BJ (cell line): Measurements from ENCODE around the gene UMPS. TPM values are rescaled to one million over a fixed set of nuclear protein-coding genes. Genes with fewer than 3 reads are reported as not detected.

ENCODE experiments used
- CTCF ChIA-PET: fragments of 350-600 bp; formaldehyde crosslinking; extraction: SDS; loops from one replicate; lab custom pipeline; 2021; ENCODE audit warnings: antibody characterized with exemption, inconsistent platforms; lab: Yijun Ruan, JAX
- POLR2A ChIA-PET: fragments of 300-600 bp; sonication (Branson Sonifier 250); formaldehyde crosslinking; extraction: SDS; loops from one replicate; lab custom pipeline; 2021; ENCODE audit warnings: antibody characterized with exemption; lab: Charles Lee
- DNase-seq: peaks from one replicate; pipeline ENCODE4 v3.0.0-alpha.2; 2011; ENCODE audit warnings: low read depth
- H3K27me3 ChIP-seq: 2 replicates; pipeline ENCODE4 v1.6.0; 2011; ENCODE audit warnings: low read length; ENCODE audit not compliant: control insufficient read depth, insufficient read depth
- H3K36me3 ChIP-seq: 2 replicates; pipeline ENCODE4 v1.5.1; 2011; ENCODE audit warnings: low read length; ENCODE audit not compliant: control insufficient read depth, insufficient read depth
- H3K4me3 ChIP-seq: 2 replicates; pipeline ENCODE4 v1.5.1; 2011; ENCODE audit warnings: low read depth, mild to moderate bottlenecking, control low read depth, low read length
- polyA plus RNA-seq: library from polyadenylated mRNA; depleted of rRNA; stranded (reverse); fragments of >200 nt; gene quantifications from 2 replicates; pipeline ENCODE4 v1.2.3, GENCODE V29; 2011
- TF ChIP-seq, protein P1 (sequence below): IDR thresholded peaks from 2 replicates; pipeline ENCODE4 v1.5.1; 2011; ENCODE audit warnings: low read depth, mild to moderate bottlenecking, control low read depth, inconsistent platforms, low read length, moderate library complexity; ENCODE audit not compliant: insufficient read depth

The UMPS gene
- polyA plus RNA-seq, 1 experiment: 23.4 TPM

DNA sequence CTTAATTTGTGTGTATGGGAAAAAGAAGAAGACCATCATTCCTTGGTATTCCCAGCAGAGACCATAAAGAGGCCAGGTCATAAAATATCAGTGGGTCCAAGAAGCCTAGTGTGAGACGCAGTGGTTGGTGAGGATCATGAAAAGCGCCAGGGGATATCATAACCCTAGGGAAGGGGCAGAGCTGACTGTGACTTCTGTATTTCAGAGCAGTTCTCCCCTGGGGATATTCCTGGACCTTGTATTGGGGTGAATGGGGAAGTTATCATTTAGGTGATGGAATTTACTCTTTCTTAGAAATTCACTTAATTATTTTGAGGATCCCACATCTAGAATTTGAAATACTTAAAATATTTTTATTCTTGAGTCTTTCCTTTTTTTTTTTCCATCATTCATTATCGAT lies 34.9 kb upstream of the UMPS start:
- H3K27me3 ChIP-seq: peaks cover 2% of the 10 kb centered on the region
- ChIA-PET POLR2A (no interaction called here), CTCF (interaction anchor here (2.1 to 2.4 kb wide), 2 partner anchors 131 to 135 kb away, joined by 6 read pairs; no protein-coding TSS in a partner anchor)
- H3K36me3 ChIP-seq: no peaks in the 10 kb centered on the region
- H3K4me3 ChIP-seq: no peak overlapping the region
- TF ChIP-seq, protein P1, sequence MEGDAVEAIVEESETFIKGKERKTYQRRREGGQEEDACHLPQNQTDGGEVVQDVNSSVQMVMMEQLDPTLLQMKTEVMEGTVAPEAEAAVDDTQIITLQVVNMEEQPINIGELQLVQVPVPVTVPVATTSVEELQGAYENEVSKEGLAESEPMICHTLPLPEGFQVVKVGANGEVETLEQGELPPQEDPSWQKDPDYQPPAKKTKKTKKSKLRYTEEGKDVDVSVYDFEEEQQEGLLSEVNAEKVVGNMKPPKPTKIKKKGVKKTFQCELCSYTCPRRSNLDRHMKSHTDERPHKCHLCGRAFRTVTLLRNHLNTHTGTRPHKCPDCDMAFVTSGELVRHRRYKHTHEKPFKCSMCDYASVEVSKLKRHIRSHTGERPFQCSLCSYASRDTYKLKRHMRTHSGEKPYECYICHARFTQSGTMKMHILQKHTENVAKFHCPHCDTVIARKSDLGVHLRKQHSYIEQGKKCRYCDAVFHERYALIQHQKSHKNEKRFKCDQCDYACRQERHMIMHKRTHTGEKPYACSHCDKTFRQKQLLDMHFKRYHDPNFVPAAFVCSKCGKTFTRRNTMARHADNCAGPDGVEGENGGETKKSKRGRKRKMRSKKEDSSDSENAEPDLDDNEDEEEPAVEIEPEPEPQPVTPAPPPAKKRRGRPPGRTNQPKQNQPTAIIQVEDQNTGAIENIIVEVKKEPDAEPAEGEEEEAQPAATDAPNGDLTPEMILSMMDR: no peak
- no peak for DNase-seq

DNA sequence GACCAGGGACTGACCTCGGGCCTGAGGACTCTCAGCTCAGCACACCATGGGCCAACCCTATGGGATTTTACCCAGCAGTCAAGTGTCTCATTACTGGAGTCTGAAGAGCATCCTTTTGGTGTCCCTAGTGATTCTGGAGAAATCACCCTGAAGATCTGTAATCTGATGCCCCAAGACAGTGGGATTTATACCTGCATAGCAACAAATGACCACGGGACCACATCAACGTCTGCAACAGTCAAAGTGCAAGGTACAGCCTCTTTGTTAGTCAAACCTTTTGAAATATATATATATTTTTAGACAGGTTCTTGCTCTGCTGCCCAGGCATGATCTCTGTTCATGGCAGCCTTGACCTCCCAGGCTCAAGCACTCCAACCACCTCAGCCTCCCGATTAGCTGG lies 34.2 kb upstream of the UMPS start:
- Histone ChIP-seq H3K4me3 (no peak overlapping the region), H3K36me3 (no peaks in the 10 kb centered on the region), H3K27me3 (peaks cover 2% of the 10 kb centered on the region)
- TF ChIP-seq, protein P1: no peak
- no peak for DNase-seq
- ChIA-PET POLR2A (no interaction called here), CTCF (interaction anchor here (2.4 kb wide), 1 partner anchor 131 kb away, joined by 6 read pairs; no protein-coding TSS in a partner anchor)

DNA sequence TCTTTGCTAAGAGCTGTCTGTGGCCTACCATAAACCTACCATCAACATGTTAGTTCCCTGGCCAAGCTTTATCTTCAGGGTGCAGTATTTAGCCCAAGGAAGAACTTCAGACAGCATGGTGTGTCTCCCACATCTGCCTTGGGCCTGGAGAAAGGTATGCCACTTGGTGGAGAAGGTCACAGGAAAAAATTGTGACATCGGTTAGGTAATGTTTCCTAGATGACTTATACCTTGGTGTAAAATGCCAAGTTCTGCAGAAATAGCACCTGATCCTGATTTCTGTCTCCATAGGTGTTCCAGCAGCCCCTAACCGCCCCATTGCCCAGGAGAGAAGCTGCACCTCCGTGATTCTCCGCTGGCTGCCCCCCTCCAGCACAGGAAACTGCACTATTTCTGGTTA lies 33.0 kb upstream of the UMPS start:
- POLR2A ChIA-PET: no interaction called here
- no peak for DNase-seq
- no peaks in the 10 kb centered on the region for H3K36me3 ChIP-seq
- CTCF ChIA-PET: interaction anchor here (1.6 to 2.4 kb wide), 2 partner anchors 133 to 138 kb away, joined by 3 to 6 read pairs; no protein-coding TSS in a partner anchor
- peaks cover 2% of the 10 kb centered on the region for H3K27me3 ChIP-seq
- TF ChIP-seq, protein P1: no peak
- no peak overlapping the region for H3K4me3 ChIP-seq

DNA sequence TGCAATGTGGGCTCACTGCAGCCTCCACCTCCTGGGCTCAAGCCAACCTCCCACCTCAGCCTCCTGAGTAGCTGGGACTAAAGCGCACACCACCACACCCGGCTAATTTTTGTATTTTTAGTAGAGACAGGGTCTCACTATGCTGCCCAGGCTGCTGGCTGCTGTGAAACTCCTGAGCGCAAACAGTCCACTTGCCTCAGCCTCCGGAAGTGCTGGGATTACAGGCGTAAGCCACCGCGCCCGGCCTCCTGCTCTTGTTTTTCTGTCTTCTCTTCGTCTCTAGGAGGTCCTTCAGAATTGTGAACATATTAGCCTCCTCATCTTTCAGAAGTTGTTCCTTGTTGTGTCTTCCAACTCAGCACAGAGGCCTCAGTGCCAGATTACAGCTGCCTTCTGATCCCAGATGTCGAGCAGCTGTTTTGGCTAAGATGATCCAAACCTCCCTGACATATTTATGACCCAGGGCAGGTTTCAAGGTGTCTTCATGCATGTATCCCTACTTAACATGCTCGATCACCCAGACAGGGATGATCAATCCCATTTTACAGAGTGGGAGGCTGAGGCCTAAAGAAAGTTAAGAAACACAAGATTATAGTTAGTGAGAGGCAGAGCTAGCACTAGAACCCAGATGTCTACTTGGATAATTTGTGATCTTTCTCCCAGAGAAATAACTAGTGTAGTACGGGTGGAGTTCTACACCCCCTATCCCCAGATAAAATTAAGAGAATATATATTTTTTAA lies 32.1 kb upstream of the UMPS start:
- DNase-seq: no peak
- Histone ChIP-seq H3K4me3 (no peak overlapping the region), H3K36me3 (no peaks in the 10 kb centered on the region), H3K27me3 (peaks cover 2% of the 10 kb centered on the region)
- TF ChIP-seq, protein P1: no peak
- ChIA-PET CTCF (interaction anchor here (0.8 to 4.7 kb wide), 4 partner anchors 9 to 147 kb away, joined by 3 to 29 read pairs (median 4); no protein-coding TSS in a partner anchor), POLR2A (no interaction called here)

DNA sequence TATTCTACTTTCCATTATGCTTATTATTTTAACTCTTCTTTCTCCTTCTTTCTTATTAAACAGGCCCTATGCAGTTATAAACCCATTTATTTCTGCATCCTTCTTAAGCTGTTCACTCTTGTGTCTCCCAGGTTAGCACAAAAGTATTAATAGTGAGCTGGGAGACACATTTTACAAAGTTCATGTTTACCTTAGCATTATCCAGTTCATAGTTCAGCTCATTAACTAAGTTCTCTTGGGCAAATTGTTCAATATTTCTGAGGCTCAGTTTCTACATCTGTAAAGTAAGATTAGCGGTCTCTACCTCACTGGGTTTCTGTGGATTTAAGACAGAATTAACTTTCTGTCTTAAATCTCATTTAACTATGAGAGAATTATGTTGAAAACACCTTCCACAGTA lies 31.2 kb upstream of the UMPS start:
- TF ChIP-seq, protein P1: no peak
- H3K36me3 ChIP-seq: no peaks in the 10 kb centered on the region
- no peak for DNase-seq
- no peak overlapping the region for H3K4me3 ChIP-seq
- H3K27me3 ChIP-seq: peaks cover 2% of the 10 kb centered on the region
- POLR2A ChIA-PET: no interaction called here
- CTCF ChIA-PET: interaction anchor here (1.0 to 4.7 kb wide), 3 partner anchors 9 to 148 kb away, joined by 3 to 29 read pairs (median 4); no protein-coding TSS in a partner anchor
